Mesothelial cell of epicardium (in vitro differentiated cells): Measurements from ENCODE around the gene FBXL14. TPM values are rescaled to one million over a fixed set of nuclear protein-coding genes. Genes with fewer than 3 reads are reported as not detected.

Experiments used
- DNase-seq, 2 experiments: peaks; one replicate each; pipeline ENCODE4 v3.0.0; 2021; ENCODE audit warnings: low spot score in 2 of 2; ENCODE audit not compliant: unreplicated experiment in 2 of 2
- H3K27ac Mint-ChIP-seq: 2 replicates; pipeline ENCODE4 v1.8.0; 2021; ENCODE audit warnings: mixed read lengths
- H3K27me3 Mint-ChIP-seq: 2 replicates; pipeline ENCODE4 v1.8.0; 2021; ENCODE audit warnings: low read depth, mixed read lengths
- H3K36me3 Mint-ChIP-seq: 2 replicates; pipeline ENCODE4 v1.8.0; 2021; ENCODE audit warnings: mixed read lengths
- H3K4me1 Mint-ChIP-seq: 2 replicates; pipeline ENCODE4 v1.8.0; 2021; ENCODE audit warnings: mixed read lengths
- H3K4me3 Mint-ChIP-seq: 2 replicates; pipeline ENCODE4 v1.8.0; 2021; ENCODE audit warnings: mild to moderate bottlenecking, moderate library complexity, mixed read lengths
- H3K9me3 Mint-ChIP-seq: 2 replicates; pipeline ENCODE4 v1.8.0; 2021; ENCODE audit warnings: mixed read lengths
- CTCF ChIP-seq: fragments of 200-600 bp; sonication (generic); IDR thresholded peaks from one replicate; pipeline ENCODE4 v1.5.0; 2021; ENCODE audit warnings: antibody characterized with exemption; ENCODE audit not compliant: unreplicated experiment
- total RNA-seq: library from RNA; stranded (reverse); gene quantifications from 3 replicates; pipeline ENCODE4 v1.2.1, GENCODE V29; 2021

The FBXL14 gene
- total RNA-seq, 1 donor from 2014 or later: 14.8 TPM

- Mint-ChIP-seq H3K27me3 (peaks cover 74% of the 10 kb centered on the region), H3K4me3 (peak overlapping the region; percentile 94), H3K9me3 (no peaks in the 10 kb centered on the region), H3K4me1 (peaks cover 23% of the 10 kb centered on the region), H3K27ac (peak overlapping the region; percentile 93), H3K36me3 (no peaks in the 10 kb centered on the region)
- no peak for DNase-seq
- TF ChIP-seq CTCF: no peak
Observed at GRCh38 chr12:1529228-1529861, 65.0 kb downstream of the FBXL14 start.

- no peak overlapping the region for H3K4me3 Mint-ChIP-seq
- no peak for DNase-seq
- no peak overlapping the region for H3K27ac Mint-ChIP-seq
- no peaks in the 10 kb centered on the region for H3K9me3 Mint-ChIP-seq
- H3K36me3 Mint-ChIP-seq: no peaks in the 10 kb centered on the region
- TF ChIP-seq CTCF: no peak
- peaks cover 21% of the 10 kb centered on the region for H3K4me1 Mint-ChIP-seq
- H3K27me3 Mint-ChIP-seq: peaks cover 74% of the 10 kb centered on the region
Observed at GRCh38 chr12:1528791-1529190, 65.6 kb downstream of the FBXL14 start.

- no peak for DNase-seq
- peaks cover 67% of the 10 kb centered on the region for H3K27me3 Mint-ChIP-seq
- TF ChIP-seq CTCF: no peak
Observed at GRCh38 chr12:1527789-1528188, 66.6 kb downstream of the FBXL14 start.

GRCh38 chr12:1525858-1526257, 68.5 kb downstream of the FBXL14 start:
- no peak for TF ChIP-seq CTCF
- Mint-ChIP-seq H3K4me1 (peaks cover 4% of the 10 kb centered on the region), H3K27ac (no peak overlapping the region), H3K36me3 (no peaks in the 10 kb centered on the region), H3K9me3 (no peaks in the 10 kb centered on the region), H3K27me3 (peaks cover 52% of the 10 kb centered on the region), H3K4me3 (no peak overlapping the region)
- no peak for DNase-seq

More at GRCh38 chr12:1527789-1528188, 66.6 kb downstream of the FBXL14 start:
- no peaks in the 10 kb centered on the region for H3K9me3 Mint-ChIP-seq
- no peak overlapping the region for H3K4me3 Mint-ChIP-seq
- H3K4me1 Mint-ChIP-seq: peaks cover 12% of the 10 kb centered on the region
- no peak overlapping the region for H3K27ac Mint-ChIP-seq
- H3K36me3 Mint-ChIP-seq: no peaks in the 10 kb centered on the region

- H3K4me3 Mint-ChIP-seq: no peak overlapping the region
- no peak overlapping the region for H3K27ac Mint-ChIP-seq
- peaks cover 12% of the 10 kb centered on the region for H3K4me1 Mint-ChIP-seq
Observed at GRCh38 chr12:1523558-1524050, 70.8 kb downstream of the FBXL14 start.

More at GRCh38 chr12:1523558-1524050, 70.8 kb downstream of the FBXL14 start:
- no peak for TF ChIP-seq CTCF
- Mint-ChIP-seq H3K27me3 (peaks cover 45% of the 10 kb centered on the region), H3K36me3 (no peaks in the 10 kb centered on the region), H3K9me3 (no peaks in the 10 kb centered on the region)
- DNase-seq: no peak
